Mucosa of rectum (tissue), 2 donors: ENCODE results near the gene PRCP.
A peak's percentile ranks its signal among the peaks of the same experiment; 100 is the strongest.

ENCODE experiments used
- H3K27ac ChIP-seq, 2 donors: one replicate each; pipeline ENCODE4 v1.7.0; 2013; ENCODE audit warnings: inconsistent platforms in 2 of 2, low read depth in 2 of 2, low read length in 2 of 2
- H3K27me3 ChIP-seq, 2 donors: one replicate each; pipeline ENCODE4 v1.7.0; 2013; ENCODE audit warnings: low read length in 2 of 2; ENCODE audit not compliant: control insufficient read depth in 2 of 2, insufficient read depth in 2 of 2
- H3K36me3 ChIP-seq, 2 donors: one replicate each; pipeline ENCODE4 v1.7.0; 2013; ENCODE audit warnings: low read length in 2 of 2; ENCODE audit not compliant: control insufficient read depth in 2 of 2, insufficient read depth in 2 of 2
- H3K4me1 ChIP-seq, 2 donors: one replicate each; pipeline ENCODE4 v1.7.0; 2013; ENCODE audit warnings: low read length in 2 of 2, mild to moderate bottlenecking in 1 of 2; ENCODE audit not compliant: control insufficient read depth in 2 of 2, insufficient read depth in 2 of 2
- H3K4me3 ChIP-seq, 2 donors: one replicate each; pipeline ENCODE4 v1.7.0; 2013; ENCODE audit warnings: low read length in 2 of 2
- H3K9ac ChIP-seq, 2 donors: one replicate each; pipeline ENCODE4 v1.7.0; 2013; ENCODE audit warnings: low read length in 2 of 2, low read depth in 1 of 2, mild to moderate bottlenecking in 1 of 2
- H3K9me3 ChIP-seq, 2 donors: one replicate each; pipeline ENCODE4 v1.7.0; 2013; ENCODE audit warnings: low read length in 2 of 2; ENCODE audit not compliant: control insufficient read depth in 2 of 2
- donor health status: healthy.
- donor health status: Normal muscosa, but diverticular disease.

PRCP gene

DNA sequence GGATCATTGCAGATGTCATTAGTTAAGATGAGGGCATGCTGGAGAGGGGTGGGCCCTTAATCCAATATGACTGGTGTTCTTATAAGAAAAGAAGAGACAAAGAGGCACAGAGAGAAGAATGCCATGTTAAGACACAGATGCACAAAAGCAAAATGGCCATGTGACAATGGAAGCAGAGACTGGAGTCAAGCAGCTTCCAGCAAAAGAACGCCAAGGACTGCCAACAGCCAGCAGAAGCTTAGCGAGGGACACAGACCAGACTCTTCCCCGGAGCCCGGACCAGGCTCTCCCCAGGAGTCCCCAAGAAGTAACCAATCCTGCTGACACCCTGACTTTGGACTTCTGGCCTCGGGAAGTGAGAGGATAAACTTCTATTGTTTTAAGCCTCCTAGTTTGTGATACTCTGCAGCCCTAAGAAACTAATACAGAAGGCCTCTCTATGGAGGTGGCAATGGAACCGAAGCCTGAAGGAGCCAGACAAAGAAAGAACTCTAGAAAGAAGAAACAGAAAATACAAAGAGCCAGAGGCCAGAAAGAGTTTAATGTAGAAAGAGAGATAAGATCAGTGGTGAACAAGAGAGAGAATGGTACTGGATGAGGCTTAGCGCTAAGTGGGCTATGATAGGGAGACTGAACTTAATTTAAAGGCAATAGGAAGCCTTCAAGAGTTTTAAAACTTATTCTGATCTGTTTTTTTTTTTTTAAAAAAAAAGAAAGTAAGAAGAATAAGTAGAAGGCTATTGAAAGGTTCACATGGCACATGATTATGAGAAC, 27.7 kb downstream of the PRCP start:
- H3K9ac ChIP-seq = no peak overlapping the region
- H3K4me3 ChIP-seq = no peak overlapping the region
- no peaks in the 10 kb centered on the region for H3K9me3 ChIP-seq
- H3K4me1 ChIP-seq = no peaks in the 10 kb centered on the region
- no peak overlapping the region for H3K27ac ChIP-seq
- H3K27me3 ChIP-seq = no peaks in the 10 kb centered on the region
- no peaks in the 10 kb centered on the region for H3K36me3 ChIP-seq

DNA sequence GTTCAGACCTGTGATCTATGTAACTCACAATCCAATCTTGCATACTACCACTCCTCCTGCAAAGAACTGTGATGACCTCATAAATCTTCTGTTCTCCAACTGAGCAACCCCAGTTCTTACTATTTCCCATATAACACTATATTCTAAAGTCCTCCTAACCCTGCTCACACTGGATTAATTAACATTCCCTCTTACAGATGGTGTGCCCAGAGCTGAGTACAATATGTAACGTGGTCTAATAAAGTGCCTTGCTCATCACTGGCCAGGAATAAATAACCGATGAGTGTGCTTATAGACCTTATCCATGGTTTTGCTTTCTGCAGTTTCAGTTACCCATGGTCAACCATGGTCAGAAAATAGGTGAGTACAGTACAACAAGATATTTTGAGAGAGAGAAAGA, 28.6 kb downstream of the PRCP start:
- Histone ChIP-seq H3K36me3 (no peaks in the 10 kb centered on the region), H3K4me3 (no peak overlapping the region), H3K27ac (no peak overlapping the region), H3K4me1 (no peaks in the 10 kb centered on the region), H3K9me3 (no peaks in the 10 kb centered on the region), H3K27me3 (no peaks in the 10 kb centered on the region), H3K9ac (no peak overlapping the region)

DNA sequence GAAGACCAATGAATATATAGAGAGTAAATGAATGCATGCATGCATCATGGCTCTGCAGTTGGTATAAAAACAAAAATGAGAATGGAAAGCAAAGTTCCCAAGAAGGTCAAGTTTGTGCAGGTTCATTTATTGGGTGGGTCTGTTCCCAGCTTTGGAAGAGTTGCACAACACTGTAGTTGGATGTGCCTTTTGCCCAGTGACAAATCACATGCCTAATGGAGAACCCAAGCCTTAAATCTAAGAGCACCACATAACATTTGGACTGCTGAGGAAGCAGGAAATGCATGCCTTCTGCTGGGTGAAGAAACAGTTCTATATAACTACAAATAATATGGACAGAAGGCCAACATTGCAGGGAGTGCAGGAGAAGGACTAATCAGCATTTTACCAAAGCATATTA, 30.6 kb downstream of the PRCP start:
- Histone ChIP-seq H3K27ac (no peak overlapping the region), H3K9me3 (no peaks in the 10 kb centered on the region), H3K4me1 (no peaks in the 10 kb centered on the region), H3K4me3 (no peak overlapping the region), H3K36me3 (no peaks in the 10 kb centered on the region), H3K27me3 (no peaks in the 10 kb centered on the region), H3K9ac (no peak overlapping the region)

DNA sequence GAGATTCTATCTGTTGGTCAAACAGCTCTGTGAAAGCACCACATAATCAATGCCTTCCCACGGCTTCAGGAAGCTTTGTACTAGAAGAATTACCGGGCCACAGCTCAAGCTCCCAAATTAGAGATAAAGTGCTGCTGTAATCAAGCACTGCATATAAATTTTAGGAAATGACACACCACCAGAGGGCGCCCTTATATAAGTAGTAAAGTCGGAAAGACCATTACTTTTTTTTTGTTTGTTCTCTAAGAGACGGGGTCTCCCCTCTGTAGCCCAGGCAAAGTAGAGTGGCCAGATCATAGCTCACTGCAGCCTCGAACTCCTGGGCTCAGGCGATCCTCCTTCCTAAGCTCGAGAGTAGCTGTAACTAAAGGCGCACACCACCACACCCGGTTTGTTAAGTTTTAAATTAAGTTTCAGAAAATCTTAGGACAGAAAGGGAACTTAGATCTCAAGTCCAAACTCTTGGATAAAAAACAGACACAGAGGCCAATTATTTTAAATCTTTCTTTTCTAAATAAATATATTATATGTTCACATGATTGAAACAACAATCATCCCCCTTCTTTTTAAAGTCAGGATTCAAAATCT, 32.6 kb downstream of the PRCP start:
- H3K36me3 ChIP-seq = no peaks in the 10 kb centered on the region
- no peaks in the 10 kb centered on the region for H3K9me3 ChIP-seq
- H3K9ac ChIP-seq = peak overlapping the region; percentile 1 to 40
- H3K4me3 ChIP-seq = peak overlapping the region; percentile 33 to 46
- no peaks in the 10 kb centered on the region for H3K27me3 ChIP-seq
- peaks cover 0 to 3% of the 10 kb centered on the region in 2 donors for H3K4me1 ChIP-seq
- H3K27ac ChIP-seq = no peak overlapping the region

DNA sequence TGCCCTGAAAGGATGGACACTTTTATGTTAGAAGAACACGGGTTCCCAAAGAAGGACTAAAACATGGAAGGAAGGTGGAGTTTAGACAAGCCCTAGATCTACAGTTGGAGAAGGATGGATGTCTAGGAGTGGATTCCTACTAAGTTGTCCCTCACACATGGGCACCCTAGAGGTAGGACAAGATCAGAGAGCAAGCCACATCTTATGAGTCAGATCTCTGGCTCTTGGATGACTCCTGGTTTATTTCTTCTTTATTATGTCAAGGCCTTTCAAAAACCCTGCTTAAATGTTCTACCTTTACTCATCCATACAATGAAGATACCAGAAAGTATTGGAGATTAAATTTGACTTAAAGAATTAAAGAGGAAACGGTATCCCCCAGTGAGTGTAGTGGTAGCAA, 34.4 kb downstream of the PRCP start:
- Histone ChIP-seq H3K4me3 (no peak overlapping the region), H3K36me3 (no peaks in the 10 kb centered on the region), H3K9me3 (no peaks in the 10 kb centered on the region), H3K27me3 (no peaks in the 10 kb centered on the region), H3K9ac (no peak overlapping the region), H3K4me1 (peaks cover 0 to 3% of the 10 kb centered on the region in 2 donors), H3K27ac (no peak overlapping the region)

DNA sequence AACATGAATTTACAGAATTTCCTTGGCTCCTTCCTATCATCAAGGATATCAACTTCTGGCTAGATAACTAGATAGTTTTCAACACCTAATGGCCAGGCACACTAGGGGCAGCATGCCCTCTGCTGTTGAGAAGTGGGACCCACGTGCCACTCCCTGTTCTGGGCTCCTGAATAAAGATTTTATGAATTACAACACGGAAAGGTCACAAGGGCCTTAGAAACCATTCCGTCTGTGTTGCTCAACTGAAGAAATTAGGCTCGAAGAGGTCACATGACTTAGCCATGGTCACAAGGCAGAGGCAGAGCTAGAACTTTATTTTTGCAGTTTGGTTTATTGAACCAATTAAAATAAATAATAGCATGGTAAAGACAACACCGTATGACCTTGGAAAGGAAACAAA, 36.0 kb downstream of the PRCP start:
- Histone ChIP-seq H3K9ac (no peak overlapping the region), H3K36me3 (no peaks in the 10 kb centered on the region), H3K27me3 (no peaks in the 10 kb centered on the region), H3K9me3 (no peaks in the 10 kb centered on the region), H3K4me3 (no peak overlapping the region), H3K27ac (no peak overlapping the region), H3K4me1 (peaks cover 0 to 3% of the 10 kb centered on the region in 2 donors)

DNA sequence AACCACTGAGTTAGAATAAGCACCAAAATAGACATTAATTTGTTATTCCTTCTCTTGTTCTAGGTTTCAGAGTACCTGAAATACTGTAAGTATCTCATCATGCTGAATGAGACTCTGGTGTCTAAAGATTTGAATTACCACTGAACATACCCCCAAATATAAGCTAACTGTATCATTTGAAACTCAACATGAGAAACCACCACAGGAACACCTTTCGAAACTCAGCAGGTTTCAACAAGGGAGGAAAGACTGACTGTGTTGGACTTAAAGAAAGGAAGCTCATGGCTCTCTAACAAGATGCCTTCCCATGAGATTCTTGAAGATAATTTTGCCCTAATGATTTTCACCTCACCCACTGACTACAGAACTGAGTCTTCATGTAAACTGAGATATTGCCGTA, 37.0 kb downstream of the PRCP start:
- no peak overlapping the region for H3K9ac ChIP-seq
- H3K27me3 ChIP-seq = no peaks in the 10 kb centered on the region
- no peaks in the 10 kb centered on the region for H3K9me3 ChIP-seq
- no peak overlapping the region for H3K27ac ChIP-seq
- no peaks in the 10 kb centered on the region for H3K36me3 ChIP-seq
- no peak overlapping the region for H3K4me3 ChIP-seq
- H3K4me1 ChIP-seq = peaks cover 0 to 3% of the 10 kb centered on the region in 2 donors

DNA sequence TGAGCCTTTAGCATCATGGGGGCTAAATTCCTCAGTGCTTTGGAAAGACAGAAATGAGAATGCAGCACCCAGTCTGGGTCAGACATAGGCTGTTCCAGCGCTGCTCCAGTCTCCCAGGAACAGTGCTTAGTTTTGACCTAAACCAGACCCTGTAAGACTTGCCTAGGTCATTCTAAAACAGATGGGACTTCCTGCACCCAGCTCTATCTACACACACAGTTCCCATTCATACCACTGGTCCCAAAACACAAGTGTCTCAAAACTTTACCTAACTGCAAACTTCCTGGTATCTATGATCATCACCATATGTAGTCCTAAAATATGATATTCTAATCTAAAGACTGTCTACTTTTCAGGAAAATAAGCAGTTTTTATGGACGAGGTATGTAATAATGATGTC, 37.9 kb downstream of the PRCP start:
- H3K4me3 ChIP-seq = no peak overlapping the region
- no peaks in the 10 kb centered on the region for H3K36me3 ChIP-seq
- H3K27me3 ChIP-seq = no peaks in the 10 kb centered on the region

DNA sequence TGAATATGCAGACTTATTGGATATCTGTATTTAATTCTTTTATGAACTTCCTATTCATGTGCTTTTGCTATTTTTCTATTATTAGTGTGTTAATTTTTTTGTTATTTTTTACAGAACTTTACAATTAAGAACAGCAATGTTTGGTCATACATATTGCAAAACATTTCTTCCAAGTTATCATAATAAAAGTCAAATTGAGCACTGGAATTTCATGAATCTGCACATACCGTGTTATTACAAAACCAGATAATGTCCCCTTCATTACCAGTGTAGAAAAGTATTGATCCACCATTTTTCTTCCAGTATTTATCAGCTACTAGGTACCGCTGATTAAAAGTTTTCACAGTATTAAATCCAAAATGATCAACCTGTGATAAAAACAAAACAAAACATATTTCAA, 40.5 kb downstream of the PRCP start:
- no peak overlapping the region for H3K27ac ChIP-seq
- no peaks in the 10 kb centered on the region for H3K9me3 ChIP-seq
- peaks cover 0 to 3% of the 10 kb centered on the region in 2 donors for H3K4me1 ChIP-seq
- no peaks in the 10 kb centered on the region for H3K27me3 ChIP-seq
- no peak overlapping the region for H3K9ac ChIP-seq
- no peaks in the 10 kb centered on the region for H3K36me3 ChIP-seq
- no peak overlapping the region for H3K4me3 ChIP-seq

More for the DNA sequence above, 37.9 kb downstream of the PRCP start:
- Histone ChIP-seq H3K9me3 (no peaks in the 10 kb centered on the region), H3K9ac (no peak overlapping the region), H3K27ac (no peak overlapping the region), H3K4me1 (peaks cover 0 to 3% of the 10 kb centered on the region in 2 donors)

DNA sequence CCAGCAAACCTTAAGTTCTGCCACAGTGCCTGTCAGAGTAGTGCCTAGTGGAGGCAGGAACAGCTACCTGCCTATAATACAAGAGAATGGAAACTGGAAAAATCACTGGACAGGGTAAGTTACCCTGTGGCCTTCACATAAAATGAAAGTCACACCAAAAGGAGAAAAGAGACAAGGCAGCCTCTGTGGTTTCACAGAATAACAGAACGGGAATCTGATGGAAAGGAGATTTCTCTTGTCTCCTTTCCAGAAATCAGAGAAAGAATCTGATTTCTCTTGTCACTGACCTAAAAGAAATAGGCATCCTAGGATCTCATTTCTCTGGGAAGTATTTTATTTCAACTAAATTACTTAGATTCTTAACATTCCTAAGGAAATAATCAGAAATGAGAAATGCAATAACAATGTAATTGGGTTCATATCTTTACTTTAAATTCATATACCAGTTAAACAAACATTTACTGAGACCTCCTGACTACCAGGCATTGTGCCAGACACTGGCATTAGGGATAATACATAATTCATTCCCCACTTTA, 41.6 kb downstream of the PRCP start:
- Histone ChIP-seq H3K27ac (no peak overlapping the region), H3K4me3 (no peak overlapping the region), H3K9ac (no peak overlapping the region), H3K27me3 (no peaks in the 10 kb centered on the region), H3K36me3 (no peaks in the 10 kb centered on the region), H3K9me3 (no peaks in the 10 kb centered on the region), H3K4me1 (no peaks in the 10 kb centered on the region)
